ENCODE results near the gene KLHL40. TPM values are rescaled to one million over a fixed set of nuclear protein-coding genes. Genes with fewer than 3 reads are reported as not detected.

The KLHL40 gene
- total RNA-seq, 1 donor from 2014 or later = not detected

- no peak for ATAC-seq (ENCODE audit: low read depth)
- intact Hi-C loops (cut with micrococcal nuclease) = loop anchor here (5.0 kb wide), 1 partner anchor 81 kb away; no protein-coding TSS in a partner anchor
- H3K9me3 Mint-ChIP-seq = no peaks in the 10 kb centered on the region
- no peak for TF ChIP-seq CTCF (IDR thresholded peaks at IDR 0.05)
- no peaks in the 10 kb centered on the region for H3K36me3 Mint-ChIP-seq (ENCODE audit: low read depth)
- H3K27ac Mint-ChIP-seq = no peak overlapping the region
- no peak overlapping the region for H3K4me3 Mint-ChIP-seq
- H3K27me3 Mint-ChIP-seq = no peaks in the 10 kb centered on the region
- POLR2A ChIA-PET = interaction anchor here (1.2 kb wide), 1 partner anchor 8 kb away, joined by 3 read pairs; no protein-coding TSS in a partner anchor
- peaks cover 10% of the 10 kb centered on the region for H3K4me1 Mint-ChIP-seq
- DNase-seq = no peak
- CTCF ChIA-PET = no interaction called here
Measured at GRCh38 chr3:42660898-42661297, 24.4 kb upstream of the KLHL40 start.

- ATAC-seq (ENCODE audit: low read depth) = no peak
- Mint-ChIP-seq H3K36me3 (ENCODE audit: low read depth) (no peaks in the 10 kb centered on the region), H3K27me3 (no peaks in the 10 kb centered on the region), H3K4me1 (peaks cover 12% of the 10 kb centered on the region), H3K9me3 (no peaks in the 10 kb centered on the region), H3K4me3 (no peak overlapping the region), H3K27ac (no peak overlapping the region)
- POLR2A ChIA-PET = interaction anchor here (1.2 kb wide), 1 partner anchor 9 kb away, joined by 3 read pairs; no protein-coding TSS in a partner anchor
- TF ChIP-seq CTCF (IDR thresholded peaks at IDR 0.05) = no peak
- intact Hi-C loops (cut with micrococcal nuclease) = loop anchor here (5.0 kb wide), 1 partner anchor 81 kb away; no protein-coding TSS in a partner anchor
- DNase-seq = no peak
- CTCF ChIA-PET = no interaction called here
Measured at GRCh38 chr3:42661593-42662022, 23.7 kb upstream of the KLHL40 start.

GRCh38 chr3:42662037-42662812, 23.1 kb upstream of the KLHL40 start:
- no peaks in the 10 kb centered on the region for H3K27me3 Mint-ChIP-seq
- peaks cover 12% of the 10 kb centered on the region for H3K4me1 Mint-ChIP-seq
- ATAC-seq (ENCODE audit: low read depth) (no peak), DNase-seq (no peak)
- intact Hi-C loops (cut with micrococcal nuclease) = loop anchor here (5.0 kb wide), 1 partner anchor 80 kb away; no protein-coding TSS in a partner anchor
- no peaks in the 10 kb centered on the region for H3K9me3 Mint-ChIP-seq
- no peak for TF ChIP-seq CTCF (IDR thresholded peaks at IDR 0.05)
- ChIA-PET POLR2A (interaction anchor here (1.2 to 2.1 kb wide), 2 partner anchors 8 to 9 kb away, joined by 3 to 7 read pairs; no protein-coding TSS in a partner anchor), CTCF (no interaction called here)
- H3K36me3 Mint-ChIP-seq (ENCODE audit: low read depth) = no peaks in the 10 kb centered on the region
- H3K4me3 Mint-ChIP-seq = no peak overlapping the region
- H3K27ac Mint-ChIP-seq = no peak overlapping the region

- TF ChIP-seq CTCF (IDR thresholded peaks at IDR 0.05) = no peak
- Mint-ChIP-seq H3K9me3 (no peaks in the 10 kb centered on the region), H3K27ac (no peak overlapping the region), H3K27me3 (no peaks in the 10 kb centered on the region), H3K4me1 (peaks cover 12% of the 10 kb centered on the region), H3K36me3 (ENCODE audit: low read depth) (no peaks in the 10 kb centered on the region), H3K4me3 (no peak overlapping the region)
- ChIA-PET POLR2A (interaction anchor here (0.6 to 2.2 kb wide), 5 partner anchors 8 to 72 kb away, joined by 3 to 9 read pairs (median 7); partner anchors contain the start of genes NKTR and SS18L2), CTCF (no interaction called here)
- no peak for DNase-seq
- ATAC-seq (ENCODE audit: low read depth) = no peak
- intact Hi-C loops (cut with micrococcal nuclease) = loop anchor here (5.0 kb wide), 1 partner anchor 79 kb away; no protein-coding TSS in a partner anchor
Measured at GRCh38 chr3:42662813-42663535, 22.4 kb upstream of the KLHL40 start.
